SU-DHL-6 (cell line): Measurements from ENCODE around the gene ATP13A4.

Experiments used
- H2AFZ ChIP-seq: fragments of 200-600 bp; sonication (generic); 2 replicates; pipeline ENCODE4 v1.6.1; 2014; ENCODE audit warnings: low read depth, mild to moderate bottlenecking, moderate library complexity, mixed read lengths, antibody characterized with exemption, low read length; ENCODE audit not compliant: severe bottlenecking
- H3F3A ChIP-seq: fragments of 200-600 bp; shearing (Covaris generic); 2 replicates; pipeline ENCODE4 v1.6.0; 2016; ENCODE audit warnings: antibody characterized with exemption, mild to moderate bottlenecking; ENCODE audit not compliant: insufficient read depth
- H3K27ac ChIP-seq: fragments of 200-600 bp; sonication (generic); 2 replicates; pipeline ENCODE4 v1.5.1; 2016; ENCODE audit warnings: low read depth, mild to moderate bottlenecking, low read length, moderate library complexity, mixed read lengths
- H3K27me3 ChIP-seq: fragments of 200-600 bp; sonication (generic), shearing (Covaris generic); 2 replicates; pipeline ENCODE4 v1.6.0; 2014; ENCODE audit warnings: mild to moderate bottlenecking, low read length
- H3K36me3 ChIP-seq: fragments of 200-600 bp; sonication (generic); 2 replicates; pipeline ENCODE4 v1.6.1; 2014; ENCODE audit warnings: mild to moderate bottlenecking, low read length, mixed read lengths
- H3K4me2 ChIP-seq: fragments of 300-600, 200-600 bp; shearing (Covaris generic), sonication (generic); 2 replicates; pipeline ENCODE4 v1.6.0; 2014; ENCODE audit warnings: low read length, low read depth, mild to moderate bottlenecking; ENCODE audit not compliant: poor library complexity, severe bottlenecking
- H3K4me3 ChIP-seq: fragments of 200-600 bp; sonication (generic); 2 replicates; pipeline ENCODE4 v1.5.1; 2014; ENCODE audit warnings: antibody characterized with exemption, low read length, mild to moderate bottlenecking, mixed read lengths; ENCODE audit not compliant: insufficient read depth, poor library complexity, severe bottlenecking
- H3K79me2 ChIP-seq: fragments of 200-600 bp; sonication (generic); 2 replicates; pipeline ENCODE4 v1.6.1; 2014; ENCODE audit warnings: mild to moderate bottlenecking, low read length, moderate library complexity; ENCODE audit not compliant: insufficient read depth
- H3K9ac ChIP-seq: fragments of 200-600 bp; sonication (generic); 2 replicates; pipeline ENCODE4 v1.7.0; 2014; ENCODE audit warnings: mild to moderate bottlenecking, low read length
- H3K9me2 ChIP-seq: fragments of 200-600 bp; sonication (generic); replicated peaks from 2 replicates; pipeline ENCODE4 v1.6.1; 2014; ENCODE audit warnings: low read length; ENCODE audit not compliant: insufficient read depth
- H3K9me3 ChIP-seq: fragments of 200-600 bp; sonication (generic); 2 replicates; pipeline ENCODE4 v1.6.1; 2014; ENCODE audit warnings: low read length, mixed read lengths; ENCODE audit not compliant: insufficient read depth
- H4K20me1 ChIP-seq: fragments of 200-600 bp; sonication (generic); 2 replicates; pipeline ENCODE4 v1.6.1; 2014; ENCODE audit warnings: low read depth, mild to moderate bottlenecking, antibody characterized with exemption, low read length, moderate library complexity, mixed read lengths
- CTCF ChIP-seq: fragments of 200-600 bp; sonication (generic); IDR thresholded peaks from one replicate; pipeline ENCODE4 v1.5.1; 2017; ENCODE audit warnings: antibody characterized with exemption, mild to moderate bottlenecking, low read length, moderate library complexity; ENCODE audit not compliant: insufficient read depth, poor library complexity, severe bottlenecking
- EZH2phosphoT487 ChIP-seq: fragments of 200-600 bp; sonication (generic), shearing (Covaris generic); conservative IDR thresholded peaks from 2 replicates; pipeline ENCODE4 v1.6.1; 2018; ENCODE audit warnings: mild to moderate bottlenecking, antibody characterized with exemption, low read length, moderate library complexity, mixed read lengths

ATP13A4 gene

GRCh38 chr3:193489949-193490348 lies 64.7 kb downstream of the ATP13A4 start:
- Histone ChIP-seq H3K4me3 (no peak overlapping the region), H3K9ac (no peak overlapping the region), H3K4me2 (no peak overlapping the region), H2AFZ (no peak overlapping the region), H3K27me3 (no peaks in the 10 kb centered on the region), H3K9me3 (no peaks in the 10 kb centered on the region), H3K27ac (no peak overlapping the region), H3K36me3 (no peaks in the 10 kb centered on the region), H3F3A (no peaks in the 10 kb centered on the region), H3K9me2 (no peaks in the 10 kb centered on the region), H4K20me1 (no peaks in the 10 kb centered on the region), H3K79me2 (no peaks in the 10 kb centered on the region)
- TF ChIP-seq CTCF = no peak

GRCh38 chr3:193488741-193489140 lies 66.0 kb downstream of the ATP13A4 start:
- H3K79me2 ChIP-seq = no peaks in the 10 kb centered on the region
- H3K9me2 ChIP-seq = no peaks in the 10 kb centered on the region
- H3F3A ChIP-seq = no peaks in the 10 kb centered on the region
- no peaks in the 10 kb centered on the region for H3K27me3 ChIP-seq
- H3K27ac ChIP-seq = no peak overlapping the region
- no peaks in the 10 kb centered on the region for H3K9me3 ChIP-seq
- no peak overlapping the region for H3K4me2 ChIP-seq
- no peak overlapping the region for H3K9ac ChIP-seq
- H3K36me3 ChIP-seq = no peaks in the 10 kb centered on the region
- no peak for TF ChIP-seq EZH2phosphoT487
- no peak for TF ChIP-seq CTCF
- no peak overlapping the region for H2AFZ ChIP-seq
- H3K4me3 ChIP-seq = no peak overlapping the region
- H4K20me1 ChIP-seq = no peaks in the 10 kb centered on the region

GRCh38 chr3:193483988-193484539 lies 70.6 kb downstream of the ATP13A4 start:
- TF ChIP-seq CTCF (no peak), EZH2phosphoT487 (no peak)
- no peaks in the 10 kb centered on the region for H3K79me2 ChIP-seq
- H3K27ac ChIP-seq = no peak overlapping the region
- H3K27me3 ChIP-seq = no peaks in the 10 kb centered on the region
- H4K20me1 ChIP-seq = no peaks in the 10 kb centered on the region
- H3K4me2 ChIP-seq = no peak overlapping the region
- no peaks in the 10 kb centered on the region for H3K36me3 ChIP-seq
- no peaks in the 10 kb centered on the region for H3K9me2 ChIP-seq
- no peak overlapping the region for H3K9ac ChIP-seq
- H2AFZ ChIP-seq = no peak overlapping the region
- H3K9me3 ChIP-seq = no peaks in the 10 kb centered on the region
- H3K4me3 ChIP-seq = no peak overlapping the region
- no peaks in the 10 kb centered on the region for H3F3A ChIP-seq
